Measurements from ENCODE around the gene NDUFAF3.

- TF ChIP-seq CTCF (IDR thresholded peaks at IDR 0.05; ENCODE audit: poor library complexity) (no peak), EZH2phosphoT487 (IDR thresholded peaks at IDR 0.05; ENCODE audit: low read depth, severe bottlenecking, unreplicated experiment) (no peak)
Measured at GRCh38 chr3:48980295-48980694, 41.6 kb upstream of the NDUFAF3 start.

Measured in hepatocyte (in vitro differentiated cells).